ENCODE measurements around the gene OTP.

The OTP gene

GRCh38 chr5:77637998-77638762, at the start of gene OTP:
OTP (minus strand) TSS chr5:77638713; CDS start chr5:77638549, 164 bp downstream.
- no peak for DNase-seq (ENCODE audit: low read depth)
- H3K4me3 ChIP-seq (ENCODE audit: low read depth, low read length) = no peak within 1 kb of the TSS

- DNase-seq (ENCODE audit: low read depth) = peak; percentile 6
- no peak overlapping the region for H3K4me3 ChIP-seq (ENCODE audit: low read depth, low read length)
These were observed 44.7 kb upstream of the OTP start for GRCh38 chr5:77683171-77683732.

- no peak overlapping the region for H3K4me3 ChIP-seq (ENCODE audit: low read depth, low read length)
- DNase-seq (ENCODE audit: low read depth) = no peak
These were observed 32.0 kb upstream of the OTP start for GRCh38 chr5:77670526-77670925.

- H3K4me3 ChIP-seq (ENCODE audit: low read depth, low read length) = no peak overlapping the region
- no peak for DNase-seq (ENCODE audit: low read depth)
These were observed 31.2 kb upstream of the OTP start for GRCh38 chr5:77669677-77670076.

DNA sequence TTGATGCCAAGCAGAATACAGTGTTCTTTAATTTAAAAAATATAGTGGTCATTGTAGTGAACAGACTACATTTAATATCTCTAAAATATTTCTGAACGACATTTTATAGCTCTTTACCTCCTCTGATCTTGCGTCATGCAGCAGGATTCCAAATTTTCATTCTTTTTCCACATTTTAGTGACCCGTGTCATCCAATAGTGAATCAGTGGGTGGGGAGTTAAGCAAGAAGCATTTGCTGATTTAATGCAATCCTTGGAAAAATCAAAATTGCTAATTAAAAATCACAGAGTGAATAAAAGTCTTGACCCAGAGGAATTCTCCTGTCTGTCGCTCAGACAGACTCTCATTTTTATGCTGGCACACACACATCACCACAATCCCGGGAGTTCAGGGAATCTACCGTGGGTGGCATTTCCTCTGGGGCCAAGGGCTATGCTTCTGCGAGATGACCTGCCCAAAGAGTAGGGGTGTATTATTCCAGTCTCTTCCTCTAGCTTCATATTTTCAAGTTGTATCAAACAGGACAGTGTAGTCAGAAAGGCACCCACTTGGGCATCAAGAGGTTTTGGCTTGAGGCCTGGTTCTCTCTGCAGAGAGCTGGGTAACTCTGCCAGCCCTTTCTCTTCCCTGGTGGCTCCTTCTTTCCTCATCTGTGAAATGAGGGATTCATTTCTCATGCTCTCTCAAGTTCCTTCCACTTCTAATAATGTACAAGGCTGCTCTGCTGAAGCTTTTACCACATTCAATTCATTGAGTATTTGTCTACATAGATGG, 24.8 kb upstream of the OTP start:
- H3K4me3 ChIP-seq (ENCODE audit: low read depth, low read length) = no peak overlapping the region
- no peak for DNase-seq (ENCODE audit: low read depth)

- no peak for DNase-seq (ENCODE audit: low read depth)
These were observed 24.1 kb upstream of the OTP start for GRCh38 chr5:77662635-77663034.

DNA sequence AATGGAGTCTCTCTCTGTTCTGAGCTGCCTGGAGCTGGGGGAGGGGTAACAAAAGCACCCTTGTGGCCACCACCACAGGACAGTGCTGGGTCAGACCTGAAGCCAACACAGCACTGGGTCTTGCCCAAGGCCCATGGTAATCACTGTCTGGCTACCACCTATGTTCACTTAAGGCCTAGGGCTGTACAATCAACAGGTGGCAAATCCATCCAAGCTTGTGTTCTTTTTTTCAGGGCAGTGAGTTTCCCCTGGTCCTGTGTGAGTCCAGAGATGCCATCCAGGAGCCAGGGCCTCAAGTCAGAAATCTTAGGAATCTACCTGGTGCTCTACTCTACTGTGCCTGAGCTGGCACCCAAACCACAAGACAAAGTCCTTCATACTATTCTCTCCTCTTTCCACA, 20.1 kb upstream of the OTP start:
- no peak overlapping the region for H3K4me3 ChIP-seq (ENCODE audit: low read depth, low read length)
- DNase-seq (ENCODE audit: low read depth) = no peak

More at GRCh38 chr5:77662635-77663034, 24.1 kb upstream of the OTP start:
- no peak overlapping the region for H3K4me3 ChIP-seq (ENCODE audit: low read depth, low read length)

- no peak for DNase-seq (ENCODE audit: low read depth)
- H3K4me3 ChIP-seq (ENCODE audit: low read depth, low read length) = no peak overlapping the region
These were observed 12.8 kb upstream of the OTP start for GRCh38 chr5:77651343-77651742.

DNA sequence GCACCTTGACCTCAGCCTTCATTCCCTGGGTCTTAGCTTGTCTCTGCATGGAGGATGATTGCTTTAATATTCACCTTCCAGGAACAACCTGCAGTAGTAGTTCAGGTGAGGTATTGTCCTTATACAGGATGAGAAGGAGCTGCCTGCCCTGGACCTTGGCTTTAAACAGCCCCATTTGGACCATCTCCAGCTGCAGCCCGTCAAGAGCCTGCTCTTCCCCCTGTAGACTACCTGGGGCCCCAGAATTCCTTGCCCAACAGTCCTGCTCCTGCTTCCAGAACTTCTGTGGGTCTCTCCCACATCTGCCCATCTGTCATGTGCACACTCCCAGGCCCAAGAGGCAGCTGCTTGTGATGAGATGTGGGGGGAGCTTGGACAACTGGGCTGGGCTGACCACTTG, 12.2 kb upstream of the OTP start:
- DNase-seq (ENCODE audit: low read depth) = no peak
- no peak overlapping the region for H3K4me3 ChIP-seq (ENCODE audit: low read depth, low read length)

DNA sequence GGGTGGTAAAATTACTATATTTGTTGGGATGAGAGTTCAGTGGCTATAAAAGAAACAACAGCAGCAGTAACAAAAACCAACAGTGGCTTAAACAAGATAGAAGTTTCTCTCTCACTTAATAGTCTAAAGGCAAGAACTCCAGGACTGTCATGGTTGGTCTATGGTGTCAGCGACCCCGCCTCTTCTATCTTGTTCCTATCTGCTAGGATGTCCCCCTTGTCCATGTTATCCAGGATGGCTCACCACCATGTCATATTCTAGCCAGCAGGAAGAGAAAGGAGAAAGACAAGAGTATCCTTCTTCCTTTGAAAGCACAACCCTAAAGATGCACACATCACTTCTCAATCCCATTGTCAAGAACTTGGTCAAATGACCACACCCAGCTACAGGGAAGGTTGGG, 11.3 kb upstream of the OTP start:
- H3K4me3 ChIP-seq (ENCODE audit: low read depth, low read length) = no peak overlapping the region
- DNase-seq (ENCODE audit: low read depth) = no peak

DNA sequence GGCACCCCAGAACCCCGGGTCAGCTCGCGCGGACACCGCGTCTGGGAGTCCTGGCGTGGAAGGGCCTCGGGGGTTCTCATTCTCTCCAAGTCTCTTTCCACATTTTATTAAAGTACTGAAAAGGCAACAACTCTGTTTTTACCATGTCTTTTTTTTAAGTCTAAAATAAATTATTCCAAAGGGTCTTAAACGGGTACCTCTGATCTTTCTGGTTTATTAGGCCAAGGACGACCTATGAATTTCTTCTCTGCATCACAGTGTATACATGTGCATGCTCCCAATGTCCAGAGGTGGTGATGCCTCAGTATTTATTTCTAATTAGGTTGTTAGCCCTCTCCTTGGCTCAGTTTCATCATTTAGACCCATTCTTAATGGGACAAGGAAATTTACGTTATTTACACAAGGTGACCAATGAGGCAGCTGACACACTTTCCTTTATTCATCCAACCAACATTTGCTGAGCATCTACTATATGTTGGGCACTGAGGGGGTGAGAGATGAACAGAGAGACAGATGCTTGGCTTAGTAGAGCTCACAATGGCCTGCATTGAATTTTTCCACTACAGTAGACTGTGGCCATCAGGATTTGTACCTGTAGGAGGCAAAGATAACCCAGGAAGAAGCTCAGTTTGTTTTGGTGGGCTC, 7.6 kb upstream of the OTP start:
- DNase-seq (ENCODE audit: low read depth) = no peak
- H3K4me3 ChIP-seq (ENCODE audit: low read depth, low read length) = no peak overlapping the region

DNA sequence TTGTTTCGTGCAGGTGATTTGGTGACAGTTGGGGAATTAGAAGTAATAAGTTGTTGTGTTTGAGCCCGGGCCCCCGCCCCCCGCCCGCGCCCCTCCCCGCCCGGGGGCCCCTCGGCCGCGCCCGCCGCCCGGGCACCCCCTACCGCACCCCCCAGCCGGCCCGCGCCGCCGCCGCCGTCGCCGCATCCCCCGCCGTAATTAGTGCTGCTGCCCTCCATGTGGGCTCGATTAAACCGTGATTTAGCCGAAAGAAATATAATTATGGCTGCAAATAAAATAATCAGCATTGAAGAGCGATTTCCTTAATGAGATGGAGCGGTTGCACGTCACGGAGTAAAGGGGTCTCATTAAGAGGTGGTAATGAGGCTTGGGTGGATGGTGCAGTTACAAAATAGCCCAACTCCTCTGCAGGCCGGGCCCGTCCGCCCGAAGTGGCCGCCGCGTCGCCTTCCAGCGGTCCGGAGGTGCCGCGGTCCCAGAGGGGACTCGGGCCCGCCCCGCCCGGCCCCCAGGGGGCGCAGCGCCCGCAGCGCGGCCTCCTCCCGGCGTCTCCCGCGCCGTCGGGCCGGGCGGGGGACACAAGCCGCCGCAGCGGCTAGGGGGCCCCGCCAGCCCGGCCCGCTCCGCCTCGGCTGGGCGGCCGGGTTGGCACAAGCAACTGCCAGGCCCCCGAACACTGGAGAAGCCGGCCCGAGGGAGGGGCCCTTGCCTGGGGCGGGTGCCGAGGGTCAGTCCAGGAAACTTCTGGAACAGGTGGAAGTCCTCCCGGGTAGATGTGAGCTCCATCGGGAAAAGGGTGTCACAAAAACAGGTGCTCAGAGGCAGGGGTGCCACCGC, 6.9 kb upstream of the OTP start:
- no peak for DNase-seq (ENCODE audit: low read depth)
- no peak overlapping the region for H3K4me3 ChIP-seq (ENCODE audit: low read depth, low read length)

DNA sequence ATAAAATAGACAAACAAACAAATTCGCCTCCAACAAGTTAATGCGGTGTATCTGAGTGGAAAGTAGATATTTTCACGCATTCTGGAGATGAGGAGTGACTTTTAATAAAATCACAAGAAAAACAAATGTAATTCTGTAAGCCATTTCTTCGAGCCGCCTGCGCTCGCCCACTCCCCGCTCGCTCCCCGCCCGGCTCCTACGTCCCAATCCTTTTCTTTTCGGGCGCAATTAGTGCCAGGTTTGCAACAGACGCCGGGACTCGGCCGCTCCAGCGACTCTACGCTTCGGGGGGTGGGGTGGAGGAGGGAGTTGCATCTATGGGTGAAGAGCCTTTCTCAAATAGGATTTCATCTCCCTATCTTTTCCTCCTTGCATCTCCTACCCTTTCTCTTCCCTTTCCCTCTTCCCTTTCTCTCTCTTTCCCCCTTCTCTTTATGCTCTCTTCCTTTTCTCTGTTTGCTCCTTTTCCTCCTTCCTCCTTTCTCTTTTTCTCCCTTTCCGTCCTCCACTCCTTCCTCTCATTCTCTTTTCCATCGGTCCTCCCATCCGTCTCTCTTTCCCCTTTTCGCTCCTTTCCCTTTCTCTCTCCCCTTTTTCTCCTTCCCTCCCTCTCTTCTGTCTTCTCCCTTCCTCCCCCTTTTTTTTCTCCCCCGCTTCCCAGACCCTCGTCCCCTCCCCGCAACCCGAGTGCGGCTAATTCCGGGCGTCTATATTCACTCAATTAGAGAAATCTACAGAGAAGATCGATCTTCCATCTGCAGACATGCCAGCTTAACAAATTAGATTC, 6.1 kb upstream of the OTP start:
- no peak overlapping the region for H3K4me3 ChIP-seq (ENCODE audit: low read depth, low read length)
- DNase-seq (ENCODE audit: low read depth) = no peak

DNA sequence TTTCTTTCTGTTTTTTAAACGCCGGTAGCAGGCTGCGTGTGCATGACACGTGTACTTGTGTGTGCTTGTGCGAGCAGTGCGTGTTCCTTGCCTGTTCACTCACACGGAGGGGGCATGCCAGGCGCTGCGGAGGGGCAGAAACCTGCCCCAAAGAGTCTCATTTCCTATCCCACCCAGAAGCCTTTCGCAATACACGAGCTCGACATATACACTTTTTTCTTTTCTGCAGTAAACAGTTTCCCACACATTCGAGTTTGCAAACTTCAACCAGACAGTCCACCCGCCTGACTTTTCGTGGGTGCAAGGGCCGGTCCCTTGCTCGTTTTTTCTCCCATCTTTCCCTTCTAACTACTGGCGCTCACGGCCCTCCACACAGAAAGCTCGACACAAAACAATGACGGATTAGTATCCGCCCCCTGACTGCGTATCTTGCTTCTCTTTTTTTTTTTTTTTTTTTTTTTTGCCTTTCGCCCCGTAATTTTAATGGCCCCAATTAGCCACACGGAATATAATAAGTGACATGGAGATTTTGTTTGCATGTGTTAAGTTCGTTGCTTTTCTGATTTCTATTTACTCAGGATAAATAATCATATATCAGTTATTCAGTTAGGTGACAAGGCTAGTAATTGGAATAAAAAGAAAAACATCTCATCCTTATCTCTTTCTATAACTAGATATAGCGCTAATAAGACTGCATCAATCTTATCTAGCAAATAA, 5.3 kb upstream of the OTP start:
- no peak for DNase-seq (ENCODE audit: low read depth)
- H3K4me3 ChIP-seq (ENCODE audit: low read depth, low read length) = no peak overlapping the region

- DNase-seq (ENCODE audit: low read depth) = no peak
- H3K4me3 ChIP-seq (ENCODE audit: low read depth, low read length) = no peak overlapping the region
These were observed 4.5 kb upstream of the OTP start for GRCh38 chr5:77642738-77643653.

DNA sequence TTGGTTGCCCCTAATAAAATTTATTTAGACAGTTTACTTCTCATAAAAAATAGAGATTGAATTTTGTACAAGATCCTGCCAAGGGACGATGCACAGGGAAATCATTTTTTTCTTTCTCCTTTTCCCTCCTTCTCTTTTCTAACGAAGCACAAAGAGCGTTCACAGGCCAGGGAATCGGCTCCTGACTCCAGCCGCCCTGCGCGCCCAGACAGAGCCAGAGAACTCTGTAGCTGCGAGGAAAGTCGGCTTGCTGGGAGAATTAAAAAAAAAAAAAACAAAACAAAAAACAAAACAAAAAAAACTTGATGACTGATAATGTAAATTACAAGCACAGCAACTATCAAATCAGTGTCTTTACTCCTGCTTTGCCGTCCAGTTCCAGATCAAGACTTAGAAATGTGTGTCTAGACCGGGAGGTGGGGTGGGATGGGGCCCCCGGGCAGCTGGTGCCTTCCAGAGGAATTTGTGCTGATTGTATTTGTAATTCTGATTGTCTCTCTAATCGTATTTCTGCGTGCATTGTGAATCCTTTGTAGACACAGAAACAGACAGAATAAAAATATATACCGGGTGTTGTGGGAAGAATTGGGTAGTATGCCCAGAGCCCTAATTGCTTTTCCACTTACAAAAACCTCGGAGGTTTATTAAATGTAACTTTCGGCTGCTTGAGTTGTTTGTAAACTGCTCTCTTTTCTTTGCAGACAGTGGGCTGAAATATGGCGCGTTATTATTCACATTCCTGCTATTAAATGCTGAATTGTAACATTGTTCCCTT, 3.6 kb upstream of the OTP start:
- DNase-seq (ENCODE audit: low read depth) = no peak
- no peak overlapping the region for H3K4me3 ChIP-seq (ENCODE audit: low read depth, low read length)

Measured in skeletal muscle cell (primary cell).